ENCODE measurements around the gene CORO1C. TPM values are rescaled to one million over a fixed set of nuclear protein-coding genes. Genes with fewer than 3 reads are reported as not detected.

Gene CORO1C
- total and polyA plus RNA-seq, 2 donors (not counting 3 experiments of a cell fraction or from before 2014, with no cell fraction given), result 150 to 240 TPM

DNA sequence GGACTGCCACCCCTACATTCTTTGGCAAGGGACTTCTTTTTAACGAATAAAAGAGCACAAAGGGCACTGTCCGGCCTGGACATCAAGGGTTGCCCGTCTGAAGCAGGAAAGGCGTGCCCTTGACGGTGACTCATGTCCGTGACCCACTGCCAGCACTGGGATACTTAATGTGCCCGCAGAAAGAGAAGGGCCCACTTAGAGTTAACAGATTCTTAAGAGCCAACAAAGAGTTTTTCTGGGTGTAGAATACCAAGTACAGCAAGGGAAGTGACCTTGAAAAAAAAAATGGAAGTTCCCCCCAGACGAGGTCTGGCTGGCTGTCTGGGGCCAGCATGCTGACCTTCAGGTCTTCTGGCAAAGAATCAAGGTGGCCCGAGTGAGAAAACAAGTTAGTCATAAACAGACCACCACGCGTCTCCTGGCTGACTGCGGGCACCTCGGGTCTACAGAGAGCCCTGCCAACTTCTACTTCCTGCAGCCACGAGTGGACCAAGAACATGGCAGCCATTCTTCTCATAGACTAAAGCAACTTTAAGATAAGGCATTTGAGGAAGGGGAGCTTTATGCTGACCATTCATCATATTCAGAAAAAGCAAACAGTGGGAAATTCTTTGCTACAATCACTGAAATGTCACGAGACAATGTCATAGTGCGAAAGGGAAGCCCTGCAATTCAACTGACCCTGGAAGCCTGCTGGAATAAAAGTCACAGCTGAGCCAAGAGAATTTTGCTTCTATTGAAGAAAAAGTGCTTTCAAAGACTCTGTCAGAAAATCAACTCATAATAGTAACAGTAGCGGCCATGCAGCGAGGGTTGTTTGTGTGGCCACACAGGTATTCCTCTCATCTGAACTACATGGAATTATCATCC lies 87.1 kb downstream of the CORO1C start:
- Histone ChIP-seq H3K4me3 (replicated peaks in 1 of 3; ENCODE audit: insufficient read depth in 1 of 3, low read depth in 1 of 3, low read length in 3 of 3) (no peak overlapping the region), H4K20me1 (replicated peaks; ENCODE audit: control insufficient read depth, extremely low read depth, insufficient read depth, low read length) (no peaks in the 10 kb centered on the region), H3K9me1 (replicated peaks; ENCODE audit: control insufficient read depth, extremely low read depth, insufficient read depth, low read length) (no peaks in the 10 kb centered on the region), H3K9me3 (replicated peaks; ENCODE audit: control insufficient read depth, insufficient read depth, low read length) (no peaks in the 10 kb centered on the region), H3K27ac (ENCODE audit: insufficient read depth, low read depth, low read length) (peak overlapping the region; percentile 76), H3K79me2 (ENCODE audit: control insufficient read depth, insufficient read depth, low read length) (no peaks in the 10 kb centered on the region), H3K4me1 (ENCODE audit: control insufficient read depth, extremely low read depth, insufficient read depth, low read length) (peaks cover 48% of the 10 kb centered on the region), H2AFZ (ENCODE audit: low read depth, low read length) (no peak overlapping the region), H3K36me3 (ENCODE audit: control insufficient read depth in 2 of 2, extremely low read depth in 1 of 2, insufficient read depth in 2 of 2, low read length in 2 of 2) (peaks cover 4 to 12% of the 10 kb centered on the region in 2 experiments), H3K4me2 (ENCODE audit: insufficient read depth, low read length) (peak overlapping the region; percentile 16), H3K9ac (replicated peaks; ENCODE audit: extremely low read depth, insufficient read depth, low read length) (peak overlapping the region; percentile 44), H3K27me3 (ENCODE audit: control insufficient read depth in 2 of 2, insufficient read depth in 2 of 2, low read length in 2 of 2) (no peaks in the 10 kb centered on the region)
- peak; percentile 67 for TF ChIP-seq JUN (IDR thresholded peaks at IDR 0.05; ENCODE audit: borderline replicate concordance, insufficient read depth, insufficient read length, low read depth)
- TF ChIP-seq, protein P1, sequence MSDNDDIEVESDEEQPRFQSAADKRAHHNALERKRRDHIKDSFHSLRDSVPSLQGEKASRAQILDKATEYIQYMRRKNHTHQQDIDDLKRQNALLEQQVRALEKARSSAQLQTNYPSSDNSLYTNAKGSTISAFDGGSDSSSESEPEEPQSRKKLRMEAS (IDR thresholded peaks at IDR 0.05; ENCODE audit: insufficient read depth, insufficient read length), result no peak
- TF ChIP-seq MYC (IDR thresholded peaks at IDR 0.05; ENCODE audit: low read depth, low read length), result no peak
- TF ChIP-seq GATA2 (IDR thresholded peaks at IDR 0.05; ENCODE audit: insufficient read depth, insufficient read length, low read depth, low read length), result no peak
- TF ChIP-seq, protein P2, sequence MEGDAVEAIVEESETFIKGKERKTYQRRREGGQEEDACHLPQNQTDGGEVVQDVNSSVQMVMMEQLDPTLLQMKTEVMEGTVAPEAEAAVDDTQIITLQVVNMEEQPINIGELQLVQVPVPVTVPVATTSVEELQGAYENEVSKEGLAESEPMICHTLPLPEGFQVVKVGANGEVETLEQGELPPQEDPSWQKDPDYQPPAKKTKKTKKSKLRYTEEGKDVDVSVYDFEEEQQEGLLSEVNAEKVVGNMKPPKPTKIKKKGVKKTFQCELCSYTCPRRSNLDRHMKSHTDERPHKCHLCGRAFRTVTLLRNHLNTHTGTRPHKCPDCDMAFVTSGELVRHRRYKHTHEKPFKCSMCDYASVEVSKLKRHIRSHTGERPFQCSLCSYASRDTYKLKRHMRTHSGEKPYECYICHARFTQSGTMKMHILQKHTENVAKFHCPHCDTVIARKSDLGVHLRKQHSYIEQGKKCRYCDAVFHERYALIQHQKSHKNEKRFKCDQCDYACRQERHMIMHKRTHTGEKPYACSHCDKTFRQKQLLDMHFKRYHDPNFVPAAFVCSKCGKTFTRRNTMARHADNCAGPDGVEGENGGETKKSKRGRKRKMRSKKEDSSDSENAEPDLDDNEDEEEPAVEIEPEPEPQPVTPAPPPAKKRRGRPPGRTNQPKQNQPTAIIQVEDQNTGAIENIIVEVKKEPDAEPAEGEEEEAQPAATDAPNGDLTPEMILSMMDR (IDR thresholded peaks at IDR 0.05; ENCODE audit: extremely low read depth in 1 of 2, insufficient read depth in 1 of 2, low read depth in 1 of 2, low read length in 2 of 2), result no peak
- no peak for TF ChIP-seq EZH2 (IDR thresholded peaks at IDR 0.05; ENCODE audit: borderline replicate concordance, low read depth, low read length, severe bottlenecking)
- TF ChIP-seq POLR2AphosphoS5 (IDR thresholded peaks at IDR 0.05; ENCODE audit: insufficient read depth, low read depth, low read length), result peak; percentile 1
- TF ChIP-seq FOS (IDR thresholded peaks at IDR 0.05; ENCODE audit: borderline replicate concordance, insufficient read depth, low read length), result peak; percentile 90
- no peak for TF ChIP-seq POLR2A (IDR thresholded peaks at IDR 0.05; ENCODE audit: low read depth, low read length)
- DNase-seq (ENCODE audit: low read depth, low spot score) (peak; percentile 92), FAIRE-seq (peak; percentile 90)
- ChIA-PET CTCF (interaction anchor here (3.5 to 3.6 kb wide), 2 partner anchors 26 to 160 kb away, joined by 13 to 26 read pairs; no protein-coding TSS in a partner anchor), POLR2A (no interaction called here)
- dilution Hi-C loops (cut with MboI; ENCODE audit: extremely low pct_ligation_motif_present, low sequenced_read_pairs), result no loop called here
- TSS peak; percentile 24 for BruUV-seq (replicated peaks)
- intact Hi-C loops (cut with micrococcal nuclease), result loop anchor here (1.0 to 2.0 kb wide), 4 partner anchors 21 to 159 kb away; no protein-coding TSS in a partner anchor

Data from endothelial cell of umbilical vein (primary cell).